Middle frontal gyrus (tissue), 1 donor: ENCODE results near the gene IFI44L.

Experiments used
- DNase-seq: peaks from one replicate; pipeline ENCODE4 v3.0.0-alpha.2; 2015; ENCODE audit warnings: low spot score; ENCODE audit errors: extremely low spot score

Gene IFI44L

DNA sequence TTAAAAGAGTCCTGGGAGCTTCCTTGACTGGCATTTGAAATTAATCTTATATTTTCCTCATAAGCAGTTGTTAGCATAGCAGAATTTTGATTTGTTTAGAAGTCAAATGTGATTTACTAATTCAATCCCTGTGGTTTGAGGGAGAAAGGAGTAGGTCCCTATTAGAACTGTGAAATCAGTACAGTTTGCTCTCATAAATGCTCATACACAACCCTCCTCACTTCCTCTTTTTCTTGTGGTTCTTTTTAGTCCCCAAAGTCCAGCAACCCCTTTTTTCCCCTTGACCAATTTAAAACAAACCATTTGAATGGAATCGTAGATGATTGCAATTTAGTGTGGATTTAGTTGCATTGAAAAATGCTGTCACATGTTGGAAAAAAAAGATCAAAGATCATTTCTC is 20.2 kb downstream of the IFI44L start:
- no peak for DNase-seq

DNA sequence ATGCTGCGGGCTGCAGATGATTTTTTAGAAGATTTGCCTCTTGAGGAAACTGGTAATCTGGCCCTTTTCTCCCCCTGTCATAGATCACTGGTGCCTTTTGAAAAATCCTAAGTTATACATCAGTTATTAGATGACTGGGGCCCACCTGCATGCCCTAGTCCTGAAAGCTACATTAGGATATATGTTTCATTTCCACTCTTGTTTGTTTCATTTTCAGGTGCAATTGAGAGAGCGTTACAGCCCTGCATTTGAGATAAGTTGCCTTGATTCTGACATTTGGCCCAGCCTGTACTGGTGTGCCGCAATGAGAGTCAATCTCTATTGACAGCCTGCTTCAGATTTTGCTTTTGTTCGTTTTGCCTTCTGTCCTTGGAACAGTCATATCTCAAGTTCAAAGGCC is 21.3 kb downstream of the IFI44L start:
- DNase-seq: no peak

DNA sequence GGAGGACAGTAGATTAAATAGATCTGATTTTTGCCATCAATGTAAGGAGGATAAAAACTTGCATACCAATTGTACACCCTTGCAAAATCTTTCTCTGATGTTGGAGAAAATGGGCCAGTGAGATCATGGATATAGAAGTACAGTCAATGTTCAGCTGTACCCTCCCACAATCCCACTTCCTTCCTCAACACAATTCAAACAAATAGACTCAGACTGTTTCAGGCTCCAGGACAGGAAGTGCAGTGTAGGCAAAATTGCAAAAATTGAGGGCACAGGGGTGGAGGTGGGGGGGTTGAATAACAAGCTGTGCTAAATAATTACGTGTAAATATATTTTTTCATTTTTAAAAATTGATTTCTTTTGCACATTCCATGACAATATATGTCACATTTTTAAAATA is 25.5 kb downstream of the IFI44L start:
- DNase-seq: no peak

DNA sequence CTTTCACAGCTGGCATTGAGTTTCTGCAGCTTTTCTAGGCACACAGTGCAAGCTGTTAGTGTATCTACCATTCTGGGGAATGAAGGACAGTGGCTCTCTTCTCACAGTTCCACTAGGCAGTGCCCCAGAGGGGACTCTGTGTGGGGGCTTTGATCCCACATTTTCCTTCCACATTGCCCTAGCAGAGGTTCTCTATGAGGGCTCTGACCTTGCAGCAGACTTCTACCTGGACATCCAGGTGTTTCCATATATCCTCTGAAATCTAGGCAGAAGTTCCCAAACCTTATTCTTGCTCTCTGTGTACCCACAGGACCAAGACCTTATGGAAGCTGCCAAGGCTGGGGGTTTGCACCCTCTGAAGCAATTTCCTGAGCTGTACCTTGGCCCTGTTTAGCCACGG is 27.0 kb downstream of the IFI44L start:
- no peak for DNase-seq

DNA sequence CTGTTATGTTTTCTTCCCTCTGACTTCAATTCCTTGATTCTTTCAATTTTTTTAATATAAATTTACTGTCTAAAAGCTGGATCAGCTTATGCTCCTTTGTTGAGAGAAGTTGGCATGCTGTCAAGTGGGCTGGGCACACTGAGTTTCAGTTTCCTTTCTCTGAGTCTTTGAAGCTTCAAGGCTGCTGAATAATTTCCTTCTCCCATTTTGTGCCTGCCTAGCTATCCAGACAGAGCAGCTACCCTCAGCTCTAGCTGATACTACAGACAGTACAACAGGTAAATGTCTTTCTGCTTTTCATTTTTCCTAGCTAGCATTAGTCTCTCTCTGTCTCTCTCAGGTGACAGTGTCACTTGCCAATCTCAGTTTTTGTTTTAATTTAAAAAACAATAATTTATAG is 29.4 kb downstream of the IFI44L start, which contains the start of gene IFI44:
IFI44 (plus strand) TSS at position 204 of the 400 bp plus-strand sequence. CDS start 365 bp downstream, outside the sequence.
- peak; percentile 29 for DNase-seq

DNA sequence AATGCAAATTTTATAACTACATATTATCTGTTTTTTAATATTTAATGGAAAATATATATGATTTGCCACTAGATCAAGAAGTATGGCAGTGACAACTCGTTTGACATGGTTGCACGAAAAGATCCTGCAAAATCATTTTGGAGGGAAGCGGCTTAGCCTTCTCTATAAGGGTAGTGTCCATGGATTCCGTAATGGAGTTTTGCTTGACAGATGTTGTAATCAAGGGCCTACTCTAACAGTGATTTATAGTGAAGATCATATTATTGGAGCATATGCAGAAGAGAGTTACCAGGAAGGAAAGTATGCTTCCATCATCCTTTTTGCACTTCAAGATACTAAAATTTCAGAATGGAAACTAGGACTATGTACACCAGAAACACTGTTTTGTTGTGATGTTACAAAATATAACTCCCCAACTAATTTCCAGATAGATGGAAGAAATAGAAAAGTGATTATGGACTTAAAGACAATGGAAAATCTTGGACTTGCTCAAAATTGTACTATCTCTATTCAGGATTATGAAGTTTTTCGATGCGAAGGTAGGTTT is 29.9 kb downstream of the IFI44L start:
- no peak for DNase-seq

DNA sequence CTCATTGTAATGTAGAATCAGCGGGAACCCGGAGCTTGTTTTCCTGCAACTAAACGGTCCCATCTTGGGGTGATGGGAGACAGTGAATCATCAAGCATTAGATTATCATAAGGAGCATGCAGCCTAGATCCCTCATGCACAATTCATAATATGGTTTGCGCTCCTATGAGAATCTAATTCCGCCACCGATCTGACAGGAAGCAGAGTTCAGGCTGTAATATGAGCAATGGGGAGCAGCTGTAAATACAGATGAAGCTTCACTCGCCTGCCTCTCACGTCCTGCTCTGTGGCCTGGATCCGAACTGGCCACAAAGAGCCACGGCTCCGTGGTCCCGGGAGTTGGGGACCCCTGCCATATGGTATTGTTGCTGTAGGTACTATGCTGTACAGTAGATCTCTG is 31.0 kb downstream of the IFI44L start:
- DNase-seq: no peak

DNA sequence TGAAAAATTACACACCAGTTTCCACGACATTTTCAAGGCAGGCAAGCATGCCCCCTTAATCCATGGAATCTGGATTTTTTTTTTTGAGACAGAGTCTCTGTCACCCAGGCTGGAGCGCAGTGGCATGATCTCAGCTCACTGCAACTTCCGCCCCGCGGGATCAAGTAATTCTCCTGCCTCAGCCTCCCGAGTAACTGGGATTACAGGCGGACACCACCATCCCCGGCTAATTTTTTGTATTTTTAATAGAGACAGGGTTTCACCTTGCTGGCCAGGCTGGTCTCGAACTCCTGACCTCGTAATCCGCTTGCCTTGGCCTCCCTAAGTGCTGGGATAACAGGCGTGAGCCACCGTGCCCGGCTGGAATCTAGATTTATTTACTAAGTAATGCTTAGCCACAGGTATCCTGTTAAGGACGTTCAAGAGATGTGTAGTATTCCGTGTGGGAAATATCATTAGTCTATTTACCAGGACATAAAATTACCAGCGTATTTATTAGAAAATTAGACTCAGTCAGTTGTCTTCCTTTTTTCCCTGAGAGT is 31.8 kb downstream of the IFI44L start:
- DNase-seq: no peak

DNA sequence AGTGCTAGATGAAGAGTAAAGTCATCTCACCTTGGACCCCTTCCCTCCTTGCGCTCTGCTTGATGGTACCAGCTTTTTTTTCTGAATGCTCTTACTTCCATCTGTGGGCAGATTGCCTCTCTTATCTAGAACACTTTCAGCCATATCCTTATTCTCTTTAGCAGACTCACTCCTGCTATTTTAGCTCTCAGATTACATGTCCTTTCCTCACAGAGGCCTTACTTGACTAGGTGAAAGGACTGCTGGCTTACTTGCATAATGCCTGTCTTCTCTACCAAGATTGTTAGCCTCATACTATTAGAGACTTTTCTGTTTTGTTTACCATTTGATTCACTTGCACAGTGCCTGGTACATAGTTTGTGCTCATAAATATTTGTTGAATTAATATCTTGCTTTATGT is 38.7 kb downstream of the IFI44L start:
- DNase-seq: no peak

DNA sequence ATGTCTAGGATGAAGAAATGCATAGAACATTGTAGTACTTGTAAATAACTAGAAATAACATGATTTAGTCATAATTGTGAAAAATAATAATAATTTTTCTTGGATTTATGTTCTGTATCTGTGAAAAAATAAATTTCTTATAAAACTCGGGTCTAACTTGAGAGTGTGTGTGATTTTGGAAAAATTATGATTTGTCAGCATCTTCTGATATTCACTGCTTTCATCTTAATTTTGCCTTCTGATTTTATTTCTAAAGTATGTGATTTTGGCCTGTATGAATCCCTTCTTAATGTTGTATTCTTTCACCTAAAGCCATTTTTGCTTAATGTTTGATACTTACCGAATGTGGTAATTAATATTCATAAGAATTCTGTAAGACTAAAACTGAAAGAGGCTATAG is 43.7 kb downstream of the IFI44L start:
- DNase-seq: no peak

DNA sequence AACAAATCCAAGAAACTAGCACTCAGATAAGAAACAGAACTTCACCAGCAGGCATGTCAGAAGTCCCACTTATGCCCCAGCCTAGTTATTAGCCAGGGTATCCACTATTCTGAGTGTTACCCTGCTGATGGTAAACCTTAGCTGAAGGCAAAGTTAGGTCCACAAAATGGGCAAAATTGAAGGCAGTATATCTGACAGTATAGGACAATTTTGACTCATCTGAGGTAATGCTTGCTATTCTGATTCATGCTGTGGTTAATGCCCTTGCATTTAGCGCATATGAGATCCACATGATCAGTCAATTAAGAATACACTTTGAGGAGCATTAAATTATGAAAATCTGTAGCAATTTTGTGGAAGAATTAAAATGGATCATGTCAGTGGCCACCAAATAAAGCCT is 44.5 kb downstream of the IFI44L start:
- DNase-seq: no peak

DNA sequence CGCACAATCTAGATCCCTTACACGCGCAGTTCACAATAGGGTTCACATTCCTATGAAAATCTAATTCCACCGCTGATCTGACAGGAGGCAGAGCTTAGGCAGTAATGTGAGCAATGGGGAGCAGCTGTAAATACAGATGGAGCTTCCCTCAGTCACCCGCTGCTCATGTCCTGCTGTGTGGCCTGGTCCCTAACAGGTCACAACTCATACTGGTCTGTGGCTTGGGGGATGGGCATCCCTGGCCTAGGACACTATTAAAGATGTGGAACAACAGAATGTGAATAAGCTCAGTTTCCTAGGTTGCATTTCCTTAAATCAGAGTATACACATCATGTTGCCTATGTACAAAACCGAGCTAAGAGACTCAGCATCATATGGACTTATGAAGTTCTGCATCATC is 45.6 kb downstream of the IFI44L start:
- DNase-seq: no peak

DNA sequence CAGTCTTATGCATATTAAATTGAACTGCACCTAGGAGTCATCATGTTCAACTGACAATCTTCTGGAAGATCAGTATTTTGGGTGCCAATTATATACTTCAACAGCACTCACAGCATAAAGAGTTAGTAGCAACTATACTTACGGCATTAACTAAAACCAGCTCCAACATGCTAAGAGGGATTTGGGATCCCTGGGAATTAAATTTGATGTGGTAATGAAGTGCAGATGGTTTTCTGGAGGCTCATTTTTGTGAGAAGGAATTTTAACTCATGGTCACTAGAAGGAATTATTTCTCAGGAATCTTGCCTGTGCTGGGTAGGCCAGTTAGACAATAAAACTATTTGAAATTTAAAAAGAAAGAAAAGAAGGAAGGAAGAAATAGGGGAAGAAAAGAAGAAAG is 47.7 kb downstream of the IFI44L start:
- no peak for DNase-seq

DNA sequence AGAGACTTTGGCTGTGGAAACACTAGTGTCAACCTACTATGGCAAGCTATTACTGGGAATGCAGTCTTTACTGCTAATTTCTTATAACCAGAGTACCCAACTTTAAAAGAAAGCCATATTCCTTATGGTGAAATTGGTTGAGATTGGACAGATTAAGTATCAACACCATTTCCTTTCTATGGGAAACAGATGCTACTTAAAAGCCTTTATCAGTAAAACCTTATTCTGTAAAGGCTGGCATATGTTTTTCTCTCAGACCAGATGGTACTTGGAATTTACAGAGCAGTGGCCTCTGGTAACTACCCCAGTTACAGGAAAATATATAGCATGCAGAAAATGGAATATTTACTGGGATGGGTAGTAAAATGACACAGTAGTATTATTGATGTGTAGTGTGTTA is 48.2 kb downstream of the IFI44L start:
- DNase-seq: no peak

DNA sequence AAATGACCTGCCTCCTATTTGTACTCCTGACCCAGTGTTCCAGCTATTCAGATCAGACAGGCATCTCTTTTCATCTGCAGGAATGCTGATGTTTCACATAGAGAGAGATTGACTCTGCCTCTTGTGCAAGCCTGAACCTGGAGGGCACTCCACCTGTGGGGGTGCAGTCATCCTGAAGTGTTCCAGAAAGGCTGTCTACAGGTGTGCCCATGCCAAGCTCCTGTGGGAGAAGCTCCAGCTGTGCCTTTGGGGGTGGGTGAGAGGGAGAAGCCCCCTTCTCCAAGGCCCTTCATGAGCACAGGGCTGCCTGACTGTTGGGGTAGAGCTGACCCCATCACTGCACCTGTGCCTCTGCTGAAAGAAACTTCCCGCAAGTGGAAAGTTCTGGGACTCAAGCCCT is 52.2 kb downstream of the IFI44L start:
- DNase-seq: no peak

DNA sequence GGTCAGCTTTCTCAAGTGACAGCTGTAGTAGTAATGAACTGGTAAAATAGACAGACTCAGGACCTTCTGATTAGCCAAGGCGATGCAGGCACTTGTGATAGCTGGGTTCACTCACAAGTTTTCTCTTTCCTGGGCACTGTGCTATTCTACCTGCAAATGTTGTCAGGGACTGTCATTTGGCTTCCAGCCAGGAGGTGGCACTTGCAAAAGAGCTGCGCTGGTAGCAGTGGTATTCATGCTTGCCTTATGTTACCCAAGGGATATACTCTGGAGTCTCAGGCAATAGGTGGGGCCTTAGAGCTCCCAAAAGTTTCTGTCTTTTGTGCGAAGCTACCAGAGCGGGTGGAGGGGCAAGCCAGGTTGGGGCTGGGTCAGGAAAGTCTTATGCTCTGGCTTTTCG is 52.9 kb downstream of the IFI44L start:
- no peak for DNase-seq

DNA sequence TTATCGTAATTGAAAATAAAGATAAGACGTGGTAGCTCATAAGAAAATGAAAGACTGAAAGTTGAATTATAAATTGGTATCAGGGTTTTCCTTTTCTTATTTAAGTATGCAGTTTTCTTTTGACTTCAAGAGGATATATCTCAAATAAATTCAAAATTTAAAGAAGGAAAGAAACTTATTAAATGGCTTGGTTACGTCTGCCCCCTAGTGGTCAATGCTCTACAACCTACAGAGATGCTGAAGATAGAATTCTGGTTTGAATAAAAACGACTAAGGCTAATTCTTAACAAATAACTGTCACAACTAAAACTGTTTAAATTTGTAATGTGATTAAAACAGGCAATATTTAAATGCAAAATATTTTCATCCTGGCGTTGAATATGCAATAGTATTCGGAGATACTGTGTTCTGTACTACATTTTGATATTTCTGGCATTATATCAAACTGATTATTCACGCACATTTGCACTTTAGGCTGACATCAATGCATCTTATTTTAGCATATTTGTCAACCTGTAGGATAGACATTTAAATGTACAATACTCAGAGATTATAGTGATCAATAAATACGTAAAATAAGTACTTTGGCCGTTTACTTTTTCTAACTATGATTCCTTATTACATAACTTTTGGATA is 56.2 kb downstream of the IFI44L start:
- peak; percentile 72 for DNase-seq

DNA sequence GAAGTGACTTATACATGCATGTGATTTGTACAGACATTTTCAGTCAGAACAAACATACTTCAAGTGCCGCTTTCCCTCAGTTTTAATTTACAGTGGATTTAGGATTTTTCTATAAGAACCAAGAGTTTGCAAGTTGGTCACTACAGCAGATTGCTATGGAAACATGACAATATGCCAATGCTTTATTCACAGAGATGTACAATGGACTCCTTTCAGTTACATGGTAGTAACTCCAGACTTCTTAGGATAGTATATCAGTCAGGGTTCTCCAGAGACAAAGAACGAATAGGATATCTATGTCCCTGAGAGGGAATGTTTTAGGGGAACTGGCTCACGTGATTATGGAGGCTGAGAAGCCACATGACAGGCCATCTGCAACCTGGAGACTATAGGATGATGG is 56.7 kb downstream of the IFI44L start:
- DNase-seq: no peak

DNA sequence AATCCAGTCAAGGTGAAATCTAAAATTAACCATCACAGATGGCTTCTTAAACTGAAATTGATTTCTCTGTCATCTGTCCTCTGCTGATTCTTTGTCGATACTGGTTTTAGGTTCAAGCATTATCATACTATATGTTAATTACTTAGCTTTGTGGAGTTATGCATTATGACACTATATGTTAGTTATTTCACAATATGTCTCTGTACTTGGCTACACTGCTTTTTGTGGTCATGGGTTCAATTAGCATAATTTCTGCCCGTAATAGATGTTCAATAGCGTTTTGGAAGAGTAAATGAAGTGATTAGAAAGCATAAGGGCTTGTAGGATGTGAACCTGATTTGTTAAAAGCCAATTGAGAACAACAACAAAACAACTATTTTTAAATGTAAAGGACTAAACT is 57.5 kb downstream of the IFI44L start:
- DNase-seq: no peak

DNA sequence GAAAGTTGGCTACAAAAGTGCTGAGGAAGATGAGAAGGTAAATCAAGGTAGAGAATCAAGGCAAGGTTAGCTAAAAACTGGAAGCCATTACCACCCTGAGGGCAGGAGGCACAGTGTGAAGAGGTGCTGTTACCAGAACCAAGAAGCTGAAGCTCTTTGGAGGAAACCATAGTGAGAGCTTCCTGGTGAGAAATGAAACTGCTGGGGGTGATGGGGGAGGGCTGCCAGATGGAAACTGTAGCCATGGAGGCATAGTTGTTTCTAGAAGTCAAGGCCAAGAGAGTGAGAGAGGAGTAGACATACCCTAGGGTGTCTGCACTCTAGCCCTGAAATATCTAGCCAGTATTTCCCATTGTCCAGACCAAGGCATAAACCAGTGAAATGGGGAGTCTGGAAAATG is 58.1 kb downstream of the IFI44L start:
- DNase-seq: no peak

DNA sequence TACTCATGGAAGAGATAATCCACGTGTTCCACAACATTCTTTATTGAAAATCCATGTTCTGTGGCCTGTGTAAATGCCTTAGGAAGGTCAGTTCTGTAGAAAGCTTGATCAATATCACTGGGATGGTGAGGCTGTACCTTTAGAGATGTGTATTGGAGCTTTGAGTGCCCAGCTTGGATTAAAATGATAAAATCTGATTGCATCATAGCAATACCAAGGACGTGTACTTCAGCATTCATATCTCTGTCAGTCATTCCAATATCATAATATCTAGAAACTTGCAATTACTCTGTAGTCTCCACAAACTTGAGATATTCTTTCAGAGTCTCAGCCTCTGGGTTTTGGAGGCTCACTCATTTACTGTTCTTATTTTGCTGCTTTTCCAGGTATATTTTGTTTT is 61.0 kb downstream of the IFI44L start:
- no peak for DNase-seq

DNA sequence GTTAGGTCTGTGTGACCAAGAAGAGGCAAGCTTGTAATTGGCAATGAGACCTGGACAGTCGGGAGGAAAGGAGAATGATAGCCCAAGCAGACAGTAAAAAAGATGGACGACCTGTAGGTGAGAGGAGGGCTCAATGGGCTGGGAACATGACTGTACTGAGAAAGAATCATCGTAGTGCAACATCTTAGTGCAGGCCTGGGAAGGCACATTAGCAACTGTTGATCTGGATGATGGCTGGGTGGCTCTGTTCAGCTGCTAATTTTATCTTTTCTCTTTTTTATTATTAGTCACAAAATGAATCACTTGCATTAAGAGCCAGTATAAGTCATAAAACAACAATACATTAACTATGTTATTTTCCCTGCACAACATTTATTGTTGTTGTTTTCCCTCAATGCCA is 62.2 kb downstream of the IFI44L start:
- no peak for DNase-seq

DNA sequence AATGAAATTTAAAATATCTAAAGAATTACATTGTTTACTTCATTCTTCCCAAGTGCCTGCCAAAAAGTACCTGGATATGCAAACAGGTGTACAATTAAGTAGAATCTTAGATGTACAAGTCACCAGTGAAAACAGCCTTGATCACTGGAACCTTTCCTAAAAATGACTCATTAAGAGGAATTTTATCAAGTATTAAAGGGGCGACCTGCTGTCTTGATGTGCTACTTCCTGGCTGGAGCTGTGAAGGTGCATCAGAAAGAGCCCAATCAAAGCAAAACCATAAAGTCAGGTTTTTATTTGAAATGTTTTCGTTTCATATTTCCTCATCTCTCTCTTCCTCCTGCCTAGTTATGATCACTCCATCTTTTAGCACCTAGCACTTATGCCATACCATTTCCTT is 62.8 kb downstream of the IFI44L start:
- DNase-seq: no peak
